GM12875 (cell line): ENCODE measurements around the gene ATG4C.

Source experiments
- H3K4me3 ChIP-seq: one replicate; pipeline ENCODE4 v1.5.1; 2011; ENCODE audit warnings: low read depth, low read length, control low read depth
- TF ChIP-seq, protein P1 (sequence below): IDR thresholded peaks from 2 replicates; pipeline ENCODE4 v1.5.1; 2011; ENCODE audit warnings: low read depth, mild to moderate bottlenecking, control low read depth, inconsistent platforms, low read length, moderate library complexity, borderline replicate concordance; ENCODE audit not compliant: insufficient read depth

The ATG4C gene

DNA sequence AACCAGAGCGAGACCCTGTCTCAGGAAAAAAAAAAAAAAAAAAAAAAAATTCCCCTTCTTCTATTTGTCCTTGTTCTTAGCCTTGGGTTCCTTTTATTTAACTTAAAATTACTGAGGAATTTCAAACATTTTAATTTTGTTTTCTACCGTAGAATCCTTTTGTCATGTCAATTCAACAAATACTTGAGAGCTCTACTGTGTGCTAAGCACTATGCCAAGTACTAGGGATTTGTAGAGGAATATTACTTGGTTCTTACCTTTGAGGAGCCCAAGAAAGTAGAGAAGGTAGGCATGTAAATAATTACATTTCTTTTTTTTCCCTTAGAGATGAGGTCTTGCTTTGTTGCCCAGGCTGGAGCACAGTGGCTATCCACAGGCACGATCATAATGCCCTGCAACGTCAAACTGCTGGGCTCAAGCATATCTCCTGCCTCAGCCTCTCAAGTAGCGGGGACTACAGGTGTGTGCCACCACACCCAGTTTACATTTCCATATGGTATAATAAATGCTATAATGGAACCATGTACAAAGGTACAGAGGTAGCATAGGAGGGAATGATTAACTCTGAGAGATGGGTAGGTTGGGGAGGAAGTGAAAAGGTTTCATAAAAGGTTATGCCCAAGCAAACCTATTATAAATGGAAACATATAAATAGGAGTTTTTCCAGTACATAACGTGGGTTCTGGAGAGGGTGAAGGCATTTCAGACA is 104.0 kb downstream of the ATG4C start:
- TF ChIP-seq, protein P1, sequence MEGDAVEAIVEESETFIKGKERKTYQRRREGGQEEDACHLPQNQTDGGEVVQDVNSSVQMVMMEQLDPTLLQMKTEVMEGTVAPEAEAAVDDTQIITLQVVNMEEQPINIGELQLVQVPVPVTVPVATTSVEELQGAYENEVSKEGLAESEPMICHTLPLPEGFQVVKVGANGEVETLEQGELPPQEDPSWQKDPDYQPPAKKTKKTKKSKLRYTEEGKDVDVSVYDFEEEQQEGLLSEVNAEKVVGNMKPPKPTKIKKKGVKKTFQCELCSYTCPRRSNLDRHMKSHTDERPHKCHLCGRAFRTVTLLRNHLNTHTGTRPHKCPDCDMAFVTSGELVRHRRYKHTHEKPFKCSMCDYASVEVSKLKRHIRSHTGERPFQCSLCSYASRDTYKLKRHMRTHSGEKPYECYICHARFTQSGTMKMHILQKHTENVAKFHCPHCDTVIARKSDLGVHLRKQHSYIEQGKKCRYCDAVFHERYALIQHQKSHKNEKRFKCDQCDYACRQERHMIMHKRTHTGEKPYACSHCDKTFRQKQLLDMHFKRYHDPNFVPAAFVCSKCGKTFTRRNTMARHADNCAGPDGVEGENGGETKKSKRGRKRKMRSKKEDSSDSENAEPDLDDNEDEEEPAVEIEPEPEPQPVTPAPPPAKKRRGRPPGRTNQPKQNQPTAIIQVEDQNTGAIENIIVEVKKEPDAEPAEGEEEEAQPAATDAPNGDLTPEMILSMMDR = no peak
- H3K4me3 ChIP-seq = no peak overlapping the region

DNA sequence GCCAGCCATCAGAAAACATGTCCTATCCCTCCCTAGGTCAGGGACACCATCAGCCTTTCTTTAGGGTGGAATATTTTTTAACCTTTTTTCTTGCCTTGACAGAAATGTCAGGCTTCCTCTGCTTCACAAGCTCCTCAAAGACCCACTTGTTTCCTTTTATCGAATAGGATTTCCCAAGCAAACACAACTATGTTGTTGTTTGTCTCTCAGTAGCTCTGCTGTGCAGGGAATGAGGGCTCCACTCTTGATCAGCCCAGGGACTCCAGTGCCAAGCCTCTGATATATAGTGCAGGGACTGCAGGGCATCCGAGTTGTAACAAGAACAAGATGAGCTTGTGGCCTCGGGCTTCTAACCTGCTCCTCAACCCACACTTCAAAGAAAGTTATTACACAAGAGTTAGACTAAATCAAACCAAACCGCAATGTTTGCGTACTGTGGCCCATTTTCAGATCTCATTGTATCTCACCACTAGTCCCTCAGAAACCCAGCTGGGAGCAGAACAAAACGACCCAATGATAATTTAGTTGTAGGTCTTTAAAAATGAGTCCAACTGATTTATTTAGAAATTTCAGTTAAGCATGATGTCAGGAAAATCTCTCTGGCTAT is 108.1 kb downstream of the ATG4C start:
- H3K4me3 ChIP-seq = no peak overlapping the region
- TF ChIP-seq, protein P1 = no peak

DNA sequence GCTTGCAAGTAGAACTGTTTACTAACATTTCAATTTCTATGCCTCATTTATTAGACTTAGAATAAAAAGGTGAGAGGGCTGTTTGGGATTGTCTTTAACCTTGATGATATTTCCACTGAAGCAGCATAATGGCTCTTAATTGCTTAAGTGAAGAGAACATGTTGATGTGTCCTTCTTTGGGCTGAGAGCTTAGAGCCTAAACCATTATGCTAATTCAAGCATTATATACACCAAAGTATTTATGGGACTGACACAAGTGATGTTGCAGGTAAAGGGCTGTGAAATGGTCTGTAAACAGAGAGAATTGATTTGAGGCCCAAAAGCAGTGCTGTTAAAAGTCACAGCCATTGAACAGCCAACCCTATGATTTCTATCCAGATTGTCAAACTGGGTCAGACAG is 113.9 kb downstream of the ATG4C start:
- H3K4me3 ChIP-seq = no peak overlapping the region
- TF ChIP-seq, protein P1 = no peak

DNA sequence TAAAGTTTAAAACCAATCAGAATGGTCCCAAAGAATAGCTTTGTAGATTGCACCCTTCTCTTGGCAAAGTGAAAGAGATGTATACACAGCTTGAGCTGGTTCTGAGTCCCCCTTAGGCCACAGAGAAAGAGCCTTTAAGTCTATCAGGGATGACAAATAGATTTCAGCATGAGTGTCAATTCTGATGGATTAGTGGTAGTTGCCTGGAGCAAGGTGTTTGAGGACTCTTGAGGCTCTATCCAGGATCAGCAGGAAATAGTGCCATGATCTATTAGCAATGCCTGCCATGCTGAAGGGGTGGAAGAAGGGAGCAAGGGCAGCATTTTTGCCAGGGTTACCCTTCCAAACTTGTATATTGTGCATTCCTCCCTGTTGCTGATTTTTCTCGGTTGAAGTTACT is 116.6 kb downstream of the ATG4C start:
- H3K4me3 ChIP-seq = no peak overlapping the region
- TF ChIP-seq, protein P1 = no peak

DNA sequence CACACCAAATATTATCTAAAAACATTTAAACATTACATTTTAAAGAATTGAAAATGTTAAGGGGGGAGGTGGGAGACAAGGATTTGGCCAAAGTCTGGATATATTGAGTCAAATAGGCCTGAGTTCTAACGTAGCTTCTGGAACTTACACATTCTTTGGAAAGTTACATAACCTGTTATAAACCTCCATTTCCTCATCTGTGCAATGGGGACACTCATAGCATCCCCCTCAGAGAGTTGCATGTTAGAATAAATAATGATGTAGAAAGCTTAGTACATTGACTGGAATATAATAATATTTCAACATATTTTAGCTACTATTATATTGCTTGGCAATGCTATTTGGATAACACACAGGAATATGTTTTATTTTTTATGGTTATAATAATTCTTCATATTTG is 117.7 kb downstream of the ATG4C start:
- TF ChIP-seq, protein P1 = no peak

DNA sequence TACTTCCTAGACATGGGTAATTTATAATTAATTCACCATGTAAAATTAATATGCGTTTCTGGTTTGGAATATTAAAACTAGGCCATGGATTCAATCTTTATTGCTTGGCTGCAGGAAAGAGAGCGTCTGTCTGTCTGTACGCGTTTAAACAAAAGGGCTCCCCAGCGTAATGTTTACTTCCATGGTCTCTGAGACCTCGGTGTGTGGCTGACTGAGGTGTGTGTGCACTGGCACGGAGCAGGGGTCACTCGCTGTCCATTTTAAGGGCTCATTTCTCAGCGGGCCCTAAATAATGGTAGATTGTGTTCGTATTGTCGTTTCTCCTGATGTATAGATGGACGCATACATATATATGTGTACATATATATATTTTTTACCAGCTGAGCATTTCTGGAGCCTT is 119.6 kb downstream of the ATG4C start:
- TF ChIP-seq, protein P1 = no peak

More for the DNA sequence above, 117.7 kb downstream of the ATG4C start:
- H3K4me3 ChIP-seq = no peak overlapping the region

More for the DNA sequence above, 119.6 kb downstream of the ATG4C start:
- no peak overlapping the region for H3K4me3 ChIP-seq
